Suprapubic skin (tissue), 4 donors: ENCODE measurements around the gene ZBTB25. TPM values are rescaled to one million over a fixed set of nuclear protein-coding genes. Genes with fewer than 3 reads are reported as not detected.

Experiments used
- DNase-seq, 2 donors: peaks; one replicate each; pipeline ENCODE4 v3.0.0-alpha.2; 2019; ENCODE audit warnings: low spot score in 2 of 2
- H3K27ac ChIP-seq: fragments of 200-600 bp; sonication (generic); one replicate; pipeline ENCODE4 v1.5.1; 2019
- H3K27me3 ChIP-seq: fragments of 200-600 bp; sonication (generic); one replicate; pipeline ENCODE4 v1.5.1; 2019
- H3K36me3 ChIP-seq: fragments of 200-600 bp; sonication (generic); one replicate; pipeline ENCODE4 v1.5.1; 2019
- H3K4me1 ChIP-seq: fragments of 200-600 bp; sonication (generic); one replicate; pipeline ENCODE4 v1.5.1; 2019
- H3K4me3 ChIP-seq: fragments of 200-600 bp; sonication (generic); one replicate; pipeline ENCODE4 v1.5.1; 2019; ENCODE audit warnings: mild to moderate bottlenecking
- H3K9me3 ChIP-seq: fragments of 200-600 bp; sonication (generic); one replicate; pipeline ENCODE4 v1.5.1; 2019
- EP300 ChIP-seq: sonication (generic); formaldehyde crosslinking; IDR thresholded peaks from one replicate; pipeline ENCODE4 v1.6.1; 2017; ENCODE audit warnings: antibody characterized with exemption
- POLR2A ChIP-seq, 2 donors: fragments of 450-650 bp; IDR thresholded peaks; one replicate each; pipeline ENCODE4 v1.6.1; 2017; ENCODE audit warnings: antibody characterized with exemption in 2 of 2, mild to moderate bottlenecking in 2 of 2, moderate library complexity in 2 of 2
- POLR2AphosphoS5 ChIP-seq, 3 donors: sonication (generic); formaldehyde crosslinking; IDR thresholded peaks; one replicate each; pipeline ENCODE4 v1.6.1; 2017; ENCODE audit warnings: antibody characterized with exemption in 3 of 3
- WGBS: methylation state at CpG from one replicate; pipeline ENCODE4 v1.1.5; 2018; 5-methylcytosine and 5-hydroxymethylcytosine counted together
- total RNA-seq, 4 donors: library from RNA; depleted of rRNA; stranded (reverse); fragments of >200 nt; gene quantifications; one replicate each; pipeline ENCODE4 v1.1.0, GENCODE V29; 2016
- TF ChIP-seq, protein P1 (sequence below), 2 donors: fragments of 200-600 bp in 1 of 2; fragments of 450-650 bp in 1 of 2; sonication (generic) in 1 of 2; IDR thresholded peaks; one replicate each; pipeline ENCODE4 v1.5.1; 2016 to 2019; ENCODE audit warnings: antibody characterized with exemption in 2 of 2, mild to moderate bottlenecking in 1 of 2, moderate library complexity in 1 of 2

ZBTB25 gene
- total RNA-seq, 4 donors from 2014 or later, result 5.9 to 29.9 (median 11.4) TPM

GRCh38 chr14:64474698-64475097, 28.9 kb downstream of the ZBTB25 start:
- no peak overlapping the region for H3K4me3 ChIP-seq
- DNase-seq, result no peak
- H3K36me3 ChIP-seq, result no peaks in the 10 kb centered on the region
- no peaks in the 10 kb centered on the region for H3K4me1 ChIP-seq
- no peaks in the 10 kb centered on the region for H3K27me3 ChIP-seq
- 78% methylated on average over 4 of the region's 4 CpGs for WGBS
- H3K9me3 ChIP-seq, result no peaks in the 10 kb centered on the region
- no peak overlapping the region for H3K27ac ChIP-seq
- TF ChIP-seq POLR2A (IDR thresholded peaks at IDR 0.05) (no peak), POLR2AphosphoS5 (IDR thresholded peaks at IDR 0.05) (no peak), EP300 (no peak)
- TF ChIP-seq, protein P1, sequence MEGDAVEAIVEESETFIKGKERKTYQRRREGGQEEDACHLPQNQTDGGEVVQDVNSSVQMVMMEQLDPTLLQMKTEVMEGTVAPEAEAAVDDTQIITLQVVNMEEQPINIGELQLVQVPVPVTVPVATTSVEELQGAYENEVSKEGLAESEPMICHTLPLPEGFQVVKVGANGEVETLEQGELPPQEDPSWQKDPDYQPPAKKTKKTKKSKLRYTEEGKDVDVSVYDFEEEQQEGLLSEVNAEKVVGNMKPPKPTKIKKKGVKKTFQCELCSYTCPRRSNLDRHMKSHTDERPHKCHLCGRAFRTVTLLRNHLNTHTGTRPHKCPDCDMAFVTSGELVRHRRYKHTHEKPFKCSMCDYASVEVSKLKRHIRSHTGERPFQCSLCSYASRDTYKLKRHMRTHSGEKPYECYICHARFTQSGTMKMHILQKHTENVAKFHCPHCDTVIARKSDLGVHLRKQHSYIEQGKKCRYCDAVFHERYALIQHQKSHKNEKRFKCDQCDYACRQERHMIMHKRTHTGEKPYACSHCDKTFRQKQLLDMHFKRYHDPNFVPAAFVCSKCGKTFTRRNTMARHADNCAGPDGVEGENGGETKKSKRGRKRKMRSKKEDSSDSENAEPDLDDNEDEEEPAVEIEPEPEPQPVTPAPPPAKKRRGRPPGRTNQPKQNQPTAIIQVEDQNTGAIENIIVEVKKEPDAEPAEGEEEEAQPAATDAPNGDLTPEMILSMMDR (IDR thresholded peaks at IDR 0.05), result no peak

DNA sequence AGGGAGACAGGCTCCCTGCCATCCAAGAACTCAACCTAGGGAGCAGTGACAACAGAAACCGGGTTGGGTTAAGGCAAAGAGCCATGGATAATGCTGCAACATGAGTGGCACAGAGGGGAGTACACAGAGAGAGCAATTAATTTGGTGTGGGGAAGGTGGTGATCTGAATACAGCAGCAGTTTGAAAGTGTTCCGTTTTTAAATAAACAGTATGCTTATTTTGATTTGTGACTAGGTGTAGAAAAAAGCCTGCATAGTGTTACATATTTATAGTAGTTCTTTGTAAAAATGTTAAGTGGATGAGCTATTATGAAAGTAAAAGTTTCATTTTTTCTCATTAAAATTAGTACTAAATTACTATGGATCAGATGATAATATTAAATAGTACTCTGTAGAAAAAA, 29.6 kb downstream of the ZBTB25 start:
- Histone ChIP-seq H3K4me3 (no peak overlapping the region), H3K27ac (no peak overlapping the region), H3K27me3 (no peaks in the 10 kb centered on the region), H3K4me1 (no peaks in the 10 kb centered on the region), H3K36me3 (no peaks in the 10 kb centered on the region), H3K9me3 (no peaks in the 10 kb centered on the region)
- WGBS, result 51% methylated on average over 2 of the region's 2 CpGs
- TF ChIP-seq POLR2A (IDR thresholded peaks at IDR 0.05) (no peak), EP300 (no peak)
- DNase-seq, result no peak

- no peak overlapping the region for H3K27ac ChIP-seq
- no peaks in the 10 kb centered on the region for H3K27me3 ChIP-seq
- no peaks in the 10 kb centered on the region for H3K9me3 ChIP-seq
- DNase-seq, result no peak
- no peaks in the 10 kb centered on the region for H3K36me3 ChIP-seq
- WGBS, result 60% methylated on average over 3 of the region's 3 CpGs
- TF ChIP-seq EP300 (no peak), POLR2A (IDR thresholded peaks at IDR 0.05) (no peak), POLR2AphosphoS5 (IDR thresholded peaks at IDR 0.05) (no peak)
- TF ChIP-seq, protein P1 (IDR thresholded peaks at IDR 0.05), result no peak
- H3K4me1 ChIP-seq, result peaks cover 13% of the 10 kb centered on the region
- H3K4me3 ChIP-seq, result no peak overlapping the region
Observed at GRCh38 chr14:64468451-64468850, 35.2 kb downstream of the ZBTB25 start.

DNA sequence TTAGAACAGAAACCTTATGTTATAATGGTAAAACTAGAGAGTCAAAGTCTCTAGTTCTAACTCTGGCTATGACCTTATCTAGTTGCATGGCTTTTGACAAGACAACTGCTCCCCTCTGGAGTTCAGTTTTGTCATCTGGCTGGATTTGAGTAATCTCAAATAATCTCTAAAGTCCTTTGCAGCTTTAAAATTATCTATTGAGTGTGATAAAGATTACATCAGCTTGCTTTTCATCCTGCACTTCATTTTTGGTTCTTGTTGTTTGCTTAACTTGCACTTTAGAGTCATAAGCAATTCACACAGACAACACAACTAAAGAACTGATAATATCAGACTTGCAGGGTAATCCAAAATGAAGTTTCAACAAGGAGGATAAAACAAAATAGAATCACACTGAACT, 36.1 kb downstream of the ZBTB25 start:
- DNase-seq, result no peak
- Histone ChIP-seq H3K36me3 (no peaks in the 10 kb centered on the region), H3K9me3 (no peaks in the 10 kb centered on the region), H3K4me1 (peaks cover 13% of the 10 kb centered on the region), H3K27ac (no peak overlapping the region), H3K4me3 (no peak overlapping the region), H3K27me3 (no peaks in the 10 kb centered on the region)
- TF ChIP-seq POLR2A (IDR thresholded peaks at IDR 0.05), result no peak
- TF ChIP-seq, protein P1 (IDR thresholded peaks at IDR 0.05), result no peak
- TF ChIP-seq EP300, result no peak
- no peak for TF ChIP-seq POLR2AphosphoS5 (IDR thresholded peaks at IDR 0.05)

DNA sequence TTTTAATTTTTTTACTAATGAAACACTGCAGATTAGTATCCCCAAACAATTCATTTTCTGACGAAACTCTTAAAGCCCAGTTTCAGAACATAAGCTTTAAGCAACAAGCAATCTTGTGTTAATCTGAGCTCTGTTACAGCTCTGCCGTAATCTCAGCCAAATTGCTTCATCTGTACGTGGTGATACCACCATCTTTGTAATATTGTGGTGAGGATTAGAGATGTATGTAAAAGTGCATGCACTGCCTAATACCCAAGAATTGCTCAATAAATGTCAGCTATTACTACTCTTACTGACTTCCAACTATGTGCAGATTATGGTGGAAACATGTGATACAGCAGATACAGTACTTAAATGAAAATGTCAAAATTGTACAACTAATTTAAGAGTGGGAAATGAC, 36.5 kb downstream of the ZBTB25 start:
- WGBS, result 75% methylated on average over 3 of the region's 3 CpGs
- no peak overlapping the region for H3K27ac ChIP-seq
- H3K27me3 ChIP-seq, result no peaks in the 10 kb centered on the region
- H3K4me3 ChIP-seq, result no peak overlapping the region
- no peak for DNase-seq
- peaks cover 13% of the 10 kb centered on the region for H3K4me1 ChIP-seq
- TF ChIP-seq POLR2AphosphoS5 (IDR thresholded peaks at IDR 0.05) (no peak), EP300 (no peak), POLR2A (IDR thresholded peaks at IDR 0.05) (no peak)
- TF ChIP-seq, protein P1 (IDR thresholded peaks at IDR 0.05), result no peak
- no peaks in the 10 kb centered on the region for H3K36me3 ChIP-seq
- H3K9me3 ChIP-seq, result no peaks in the 10 kb centered on the region
